ENCODE results near the gene GABRG3. TPM values are rescaled to one million over a fixed set of nuclear protein-coding genes. Genes with fewer than 3 reads are reported as not detected.

GABRG3 gene
- total and polyA plus RNA-seq, 4 donors = 0.02 to 0.19 TPM; not detected in 2

- Histone ChIP-seq H3K4me3 (ENCODE audit: low read depth in 1 of 3, low read length in 3 of 3) (no peak overlapping the region), H3K9me3 (ENCODE audit: control insufficient read depth in 4 of 4, low read length in 3 of 4) (no peaks in the 10 kb centered on the region), H3K4me1 (ENCODE audit: control insufficient read depth in 4 of 4, insufficient read depth in 4 of 4, low read length in 3 of 4) (no peaks in the 10 kb centered on the region), H3K36me3 (ENCODE audit: control insufficient read depth in 4 of 4, insufficient read depth in 3 of 4, low read depth in 1 of 4, low read length in 3 of 4) (no peaks in the 10 kb centered on the region), H3K9ac (ENCODE audit: low read depth in 1 of 2, low read length in 2 of 2) (no peak overlapping the region), H3K27me3 (ENCODE audit: control insufficient read depth in 4 of 4, insufficient read depth in 4 of 4, low read length in 3 of 4) (peaks cover 0 to 7% (median 0%) of the 10 kb centered on the region in 4 donors), H3K27ac (ENCODE audit: low read depth in 1 of 2, low read length in 2 of 2) (no peak overlapping the region)
- 69% methylated on average over 3 of the region's 3 CpGs for WGBS
- DNase-seq (ENCODE audit: low spot score) = no peak
- TF ChIP-seq FOXA1 (IDR thresholded peaks at IDR 0.05) (no peak), RAD21 (IDR thresholded peaks at IDR 0.05) (no peak), JUND (IDR thresholded peaks at IDR 0.05) (no peak), HNF4A (conservative IDR thresholded peaks at IDR 0.05) (no peak), GABPA (IDR thresholded peaks at IDR 0.05 in 1 of 2, conservative IDR thresholded peaks at IDR 0.05 in 1 of 2) (no peak), SP1 (IDR thresholded peaks at IDR 0.05) (no peak), RXRA (IDR thresholded peaks at IDR 0.05) (no peak), FOXA2 (IDR thresholded peaks at IDR 0.05) (no peak), HNF4G (IDR thresholded peaks at IDR 0.05) (no peak), NR2F2 (IDR thresholded peaks at IDR 0.05) (no peak), ZBTB33 (IDR thresholded peaks at IDR 0.05) (no peak), YY1 (IDR thresholded peaks at IDR 0.05) (no peak), EGR1 (IDR thresholded peaks at IDR 0.05; ENCODE audit: low read depth in 2 of 2) (no peak)
- TF ChIP-seq, protein P1, sequence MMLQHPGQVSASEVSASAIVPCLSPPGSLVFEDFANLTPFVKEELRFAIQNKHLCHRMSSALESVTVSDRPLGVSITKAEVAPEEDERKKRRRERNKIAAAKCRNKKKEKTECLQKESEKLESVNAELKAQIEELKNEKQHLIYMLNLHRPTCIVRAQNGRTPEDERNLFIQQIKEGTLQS (IDR thresholded peaks at IDR 0.05) = no peak
- TF ChIP-seq, protein P2, sequence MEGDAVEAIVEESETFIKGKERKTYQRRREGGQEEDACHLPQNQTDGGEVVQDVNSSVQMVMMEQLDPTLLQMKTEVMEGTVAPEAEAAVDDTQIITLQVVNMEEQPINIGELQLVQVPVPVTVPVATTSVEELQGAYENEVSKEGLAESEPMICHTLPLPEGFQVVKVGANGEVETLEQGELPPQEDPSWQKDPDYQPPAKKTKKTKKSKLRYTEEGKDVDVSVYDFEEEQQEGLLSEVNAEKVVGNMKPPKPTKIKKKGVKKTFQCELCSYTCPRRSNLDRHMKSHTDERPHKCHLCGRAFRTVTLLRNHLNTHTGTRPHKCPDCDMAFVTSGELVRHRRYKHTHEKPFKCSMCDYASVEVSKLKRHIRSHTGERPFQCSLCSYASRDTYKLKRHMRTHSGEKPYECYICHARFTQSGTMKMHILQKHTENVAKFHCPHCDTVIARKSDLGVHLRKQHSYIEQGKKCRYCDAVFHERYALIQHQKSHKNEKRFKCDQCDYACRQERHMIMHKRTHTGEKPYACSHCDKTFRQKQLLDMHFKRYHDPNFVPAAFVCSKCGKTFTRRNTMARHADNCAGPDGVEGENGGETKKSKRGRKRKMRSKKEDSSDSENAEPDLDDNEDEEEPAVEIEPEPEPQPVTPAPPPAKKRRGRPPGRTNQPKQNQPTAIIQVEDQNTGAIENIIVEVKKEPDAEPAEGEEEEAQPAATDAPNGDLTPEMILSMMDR (IDR thresholded peaks at IDR 0.05; ENCODE audit: low read depth, low read length, missing input control) = no peak
- TF ChIP-seq, protein P3, sequence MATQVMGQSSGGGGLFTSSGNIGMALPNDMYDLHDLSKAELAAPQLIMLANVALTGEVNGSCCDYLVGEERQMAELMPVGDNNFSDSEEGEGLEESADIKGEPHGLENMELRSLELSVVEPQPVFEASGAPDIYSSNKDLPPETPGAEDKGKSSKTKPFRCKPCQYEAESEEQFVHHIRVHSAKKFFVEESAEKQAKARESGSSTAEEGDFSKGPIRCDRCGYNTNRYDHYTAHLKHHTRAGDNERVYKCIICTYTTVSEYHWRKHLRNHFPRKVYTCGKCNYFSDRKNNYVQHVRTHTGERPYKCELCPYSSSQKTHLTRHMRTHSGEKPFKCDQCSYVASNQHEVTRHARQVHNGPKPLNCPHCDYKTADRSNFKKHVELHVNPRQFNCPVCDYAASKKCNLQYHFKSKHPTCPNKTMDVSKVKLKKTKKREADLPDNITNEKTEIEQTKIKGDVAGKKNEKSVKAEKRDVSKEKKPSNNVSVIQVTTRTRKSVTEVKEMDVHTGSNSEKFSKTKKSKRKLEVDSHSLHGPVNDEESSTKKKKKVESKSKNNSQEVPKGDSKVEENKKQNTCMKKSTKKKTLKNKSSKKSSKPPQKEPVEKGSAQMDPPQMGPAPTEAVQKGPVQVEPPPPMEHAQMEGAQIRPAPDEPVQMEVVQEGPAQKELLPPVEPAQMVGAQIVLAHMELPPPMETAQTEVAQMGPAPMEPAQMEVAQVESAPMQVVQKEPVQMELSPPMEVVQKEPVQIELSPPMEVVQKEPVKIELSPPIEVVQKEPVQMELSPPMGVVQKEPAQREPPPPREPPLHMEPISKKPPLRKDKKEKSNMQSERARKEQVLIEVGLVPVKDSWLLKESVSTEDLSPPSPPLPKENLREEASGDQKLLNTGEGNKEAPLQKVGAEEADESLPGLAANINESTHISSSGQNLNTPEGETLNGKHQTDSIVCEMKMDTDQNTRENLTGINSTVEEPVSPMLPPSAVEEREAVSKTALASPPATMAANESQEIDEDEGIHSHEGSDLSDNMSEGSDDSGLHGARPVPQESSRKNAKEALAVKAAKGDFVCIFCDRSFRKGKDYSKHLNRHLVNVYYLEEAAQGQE (IDR thresholded peaks at IDR 0.05) = no peak
- TF ChIP-seq, protein P4, sequence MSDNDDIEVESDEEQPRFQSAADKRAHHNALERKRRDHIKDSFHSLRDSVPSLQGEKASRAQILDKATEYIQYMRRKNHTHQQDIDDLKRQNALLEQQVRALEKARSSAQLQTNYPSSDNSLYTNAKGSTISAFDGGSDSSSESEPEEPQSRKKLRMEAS (IDR thresholded peaks at IDR 0.05) = no peak
Observed at GRCh38 chr15:27046880-27047279, 75.9 kb downstream of the GABRG3 start.

- H3K9ac ChIP-seq (ENCODE audit: low read depth in 1 of 2, low read length in 2 of 2) = no peak overlapping the region
- TF ChIP-seq, protein P2 (IDR thresholded peaks at IDR 0.05; ENCODE audit: low read depth, low read length, missing input control) = no peak
- no peak for TF ChIP-seq ZBTB33 (IDR thresholded peaks at IDR 0.05)
- TF ChIP-seq, protein P1 (IDR thresholded peaks at IDR 0.05) = no peak
- TF ChIP-seq HNF4G (IDR thresholded peaks at IDR 0.05) = no peak
- TF ChIP-seq TAF1 (conservative IDR thresholded peaks at IDR 0.05) = no peak
- no peak for TF ChIP-seq JUND (IDR thresholded peaks at IDR 0.05)
- no peak overlapping the region for H3K4me3 ChIP-seq (ENCODE audit: low read depth in 1 of 3, low read length in 3 of 3)
- no peak for DNase-seq (ENCODE audit: low spot score)
- no peaks in the 10 kb centered on the region for H3K27me3 ChIP-seq (ENCODE audit: control insufficient read depth in 4 of 4, insufficient read depth in 4 of 4, low read length in 3 of 4)
- WGBS = 34% methylated on average over 4 of the region's 4 CpGs
- H3K27ac ChIP-seq (ENCODE audit: low read depth in 1 of 2, low read length in 2 of 2) = no peak overlapping the region
- H3K36me3 ChIP-seq (ENCODE audit: control insufficient read depth in 4 of 4, insufficient read depth in 3 of 4, low read depth in 1 of 4, low read length in 3 of 4) = no peaks in the 10 kb centered on the region
- H3K9me3 ChIP-seq (ENCODE audit: control insufficient read depth in 4 of 4, low read length in 3 of 4) = no peaks in the 10 kb centered on the region
- H3K4me1 ChIP-seq (ENCODE audit: control insufficient read depth in 4 of 4, insufficient read depth in 4 of 4, low read length in 3 of 4) = no peaks in the 10 kb centered on the region
Observed at GRCh38 chr15:27050163-27050562, 79.2 kb downstream of the GABRG3 start.

Data from liver (tissue), 9 donors.